Mesendoderm (in vitro differentiated cells): ENCODE measurements around the gene ZC3H7B.

Source experiments
- DNase-seq: peaks from one replicate; pipeline ENCODE4 v3.0.0; 2013
- H2AK5ac ChIP-seq: 2 replicates; pipeline ENCODE4 v1.6.1; 2013; ENCODE audit warnings: low read length, inconsistent platforms
- H2BK120ac ChIP-seq: 2 replicates; pipeline ENCODE4 v1.6.1; 2013; ENCODE audit warnings: low read depth, mild to moderate bottlenecking, low read length, moderate library complexity, mixed read lengths
- H2BK15ac ChIP-seq: replicated peaks from 2 replicates; pipeline ENCODE4 v1.6.1; 2013; ENCODE audit warnings: low read depth, mild to moderate bottlenecking, moderate library complexity
- H2BK5ac ChIP-seq: 2 replicates; pipeline ENCODE4 v1.6.1; 2013; ENCODE audit warnings: low read length, inconsistent platforms
- H3K18ac ChIP-seq: 2 replicates; pipeline ENCODE4 v1.6.1; 2013; ENCODE audit warnings: mild to moderate bottlenecking, low read length, mixed read lengths
- H3K23ac ChIP-seq: one replicate; pipeline ENCODE4 v1.6.1; 2013; ENCODE audit warnings: low read length
- H3K27ac ChIP-seq: 2 replicates; pipeline ENCODE4 v1.5.1; 2013; ENCODE audit warnings: low read depth, mild to moderate bottlenecking, inconsistent platforms, low read length, moderate library complexity
- H3K27me3 ChIP-seq: 2 replicates; pipeline ENCODE4 v1.6.1; 2013; ENCODE audit warnings: low read length, control low read depth, mild to moderate bottlenecking, inconsistent platforms; ENCODE audit not compliant: insufficient read depth, poor library complexity
- H3K36me3 ChIP-seq: 2 replicates; pipeline ENCODE4 v1.6.1; 2013; ENCODE audit warnings: low read length, inconsistent platforms; ENCODE audit not compliant: control insufficient read depth, insufficient read depth
- H3K4ac ChIP-seq: one replicate; pipeline ENCODE4 v1.6.1; 2013; ENCODE audit warnings: low read depth, mild to moderate bottlenecking, low read length, moderate library complexity
- H3K4me1 ChIP-seq: 2 replicates; pipeline ENCODE4 v1.6.1; 2013; ENCODE audit warnings: low read depth, low read length, inconsistent platforms; ENCODE audit not compliant: control insufficient read depth
- H3K4me2 ChIP-seq: 2 replicates; pipeline ENCODE4 v1.6.1; 2013; ENCODE audit warnings: low read length
- H3K4me3 ChIP-seq: 2 replicates; pipeline ENCODE4 v1.5.1; 2013; ENCODE audit warnings: mild to moderate bottlenecking, low read length
- H3K56ac ChIP-seq: one replicate; pipeline ENCODE4 v1.6.1; 2013; ENCODE audit warnings: low read length
- H3K79me1 ChIP-seq: 2 replicates; pipeline ENCODE4 v1.6.1; 2013; ENCODE audit warnings: low read length, inconsistent platforms
- H3K79me2 ChIP-seq: 2 replicates; pipeline ENCODE4 v1.6.1; 2013; ENCODE audit warnings: mild to moderate bottlenecking, low read length; ENCODE audit not compliant: control insufficient read depth, insufficient read depth
- H3K9ac ChIP-seq: 2 replicates; pipeline ENCODE4 v1.6.1; 2013; ENCODE audit warnings: low read length, inconsistent platforms
- H4K5ac ChIP-seq: one replicate; pipeline ENCODE4 v1.6.1; 2013; ENCODE audit warnings: low read length
- H4K8ac ChIP-seq: one replicate; pipeline ENCODE4 v1.6.1; 2013; ENCODE audit warnings: low read depth, mild to moderate bottlenecking, control low read depth, low read length, moderate library complexity
- WGBS: extraction: QIAGEN DNeasy Blood & Tissue Kit; methylation state at CpG from one replicate; pipeline ENCODE4 v1.1.7; 2013; ENCODE audit warnings: low lambda C conversion rate, missing lambda C conversion rate; ENCODE audit not compliant: insufficient coverage; ENCODE audit errors: extremely low coverage; 5-methylcytosine and 5-hydroxymethylcytosine counted together

The ZC3H7B gene

DNA sequence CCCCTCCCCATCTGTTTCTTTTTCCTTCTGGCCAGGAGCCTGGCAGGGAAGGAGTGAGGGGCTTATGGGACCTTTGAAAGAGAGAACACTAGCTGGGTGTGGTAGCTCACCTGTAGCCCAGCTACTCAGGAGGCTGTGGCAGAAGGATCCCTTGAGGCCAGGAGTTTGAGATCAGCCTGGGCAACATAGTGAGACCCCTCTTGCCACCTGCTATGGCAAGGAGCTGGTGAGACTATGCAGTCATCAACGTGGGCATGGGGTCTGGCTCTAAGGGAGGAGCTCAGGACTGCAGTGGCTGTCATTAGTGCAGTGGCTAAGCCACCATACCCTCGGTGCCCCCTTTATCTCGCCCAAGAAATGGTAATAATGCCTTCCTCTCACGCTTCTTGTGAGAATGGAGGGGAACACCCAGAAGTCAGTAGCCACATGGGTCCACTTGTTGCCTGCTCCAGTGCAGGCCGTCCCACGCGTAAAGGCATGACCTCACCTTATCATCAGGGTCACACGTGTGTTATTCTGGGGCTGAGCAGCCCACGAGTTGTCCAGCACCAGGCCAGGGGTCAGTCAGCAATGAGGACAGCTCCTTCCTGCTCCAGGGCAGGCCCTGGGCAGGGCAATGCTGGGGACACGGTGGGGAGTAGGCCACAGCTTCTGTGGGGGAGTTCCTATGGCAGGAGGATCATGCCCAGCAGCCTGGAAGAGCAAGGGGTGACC is 52.7 kb downstream of the ZC3H7B start:
- H3K27ac ChIP-seq: no peak overlapping the region

GRCh38 chr22:41354979-41355378 is 53.7 kb downstream of the ZC3H7B start:
- Histone ChIP-seq H3K79me1 (no peaks in the 10 kb centered on the region), H3K4me2 (no peak overlapping the region), H2BK15ac (no peak overlapping the region), H3K36me3 (peaks cover 6% of the 10 kb centered on the region), H2BK120ac (no peak overlapping the region), H3K23ac (no peak overlapping the region), H3K4me1 (no peaks in the 10 kb centered on the region), H2BK5ac (no peak overlapping the region), H4K5ac (no peak overlapping the region), H3K18ac (no peak overlapping the region), H3K9ac (no peak overlapping the region), H2AK5ac (no peak overlapping the region), H3K27me3 (no peaks in the 10 kb centered on the region), H3K4ac (no peak overlapping the region), H3K79me2 (no peaks in the 10 kb centered on the region), H3K27ac (no peak overlapping the region), H3K56ac (no peak overlapping the region), H4K8ac (no peak overlapping the region), H3K4me3 (no peak overlapping the region)
- DNase-seq: no peak
- no CpG with 5 or more reads among the region's 10 CpGs for WGBS

More for the DNA sequence above, 52.7 kb downstream of the ZC3H7B start:
- Histone ChIP-seq H2BK120ac (no peak overlapping the region), H3K9ac (no peak overlapping the region), H3K79me2 (no peaks in the 10 kb centered on the region), H3K18ac (no peak overlapping the region), H3K4ac (no peak overlapping the region), H2BK15ac (no peak overlapping the region), H3K4me2 (no peak overlapping the region), H3K27me3 (no peaks in the 10 kb centered on the region), H3K4me3 (no peak overlapping the region), H3K56ac (no peak overlapping the region), H2AK5ac (no peak overlapping the region), H2BK5ac (no peak overlapping the region), H4K5ac (no peak overlapping the region), H3K79me1 (no peaks in the 10 kb centered on the region), H4K8ac (no peak overlapping the region), H3K36me3 (peaks cover 6% of the 10 kb centered on the region), H3K23ac (no peak overlapping the region), H3K4me1 (no peaks in the 10 kb centered on the region)
- no CpG with 5 or more reads among the region's 10 CpGs for WGBS
- DNase-seq: no peak

GRCh38 chr22:41355895-41356294 is 54.6 kb downstream of the ZC3H7B start:
- H2BK15ac ChIP-seq: no peak overlapping the region
- H3K4ac ChIP-seq: no peak overlapping the region
- no peak overlapping the region for H3K4me2 ChIP-seq
- H3K4me3 ChIP-seq: no peak overlapping the region
- no CpG with 5 or more reads among the region's 17 CpGs for WGBS
- H3K36me3 ChIP-seq: peaks cover 6% of the 10 kb centered on the region
- no peaks in the 10 kb centered on the region for H3K79me1 ChIP-seq
- H3K56ac ChIP-seq: no peak overlapping the region
- H3K79me2 ChIP-seq: no peaks in the 10 kb centered on the region
- H2AK5ac ChIP-seq: no peak overlapping the region
- no peak for DNase-seq
- no peak overlapping the region for H4K5ac ChIP-seq
- H3K9ac ChIP-seq: no peak overlapping the region
- H2BK5ac ChIP-seq: no peak overlapping the region
- no peak overlapping the region for H2BK120ac ChIP-seq
- H3K18ac ChIP-seq: no peak overlapping the region
- H3K27ac ChIP-seq: no peak overlapping the region
- no peaks in the 10 kb centered on the region for H3K27me3 ChIP-seq
- H4K8ac ChIP-seq: no peak overlapping the region
- no peak overlapping the region for H3K23ac ChIP-seq
- H3K4me1 ChIP-seq: no peaks in the 10 kb centered on the region

DNA sequence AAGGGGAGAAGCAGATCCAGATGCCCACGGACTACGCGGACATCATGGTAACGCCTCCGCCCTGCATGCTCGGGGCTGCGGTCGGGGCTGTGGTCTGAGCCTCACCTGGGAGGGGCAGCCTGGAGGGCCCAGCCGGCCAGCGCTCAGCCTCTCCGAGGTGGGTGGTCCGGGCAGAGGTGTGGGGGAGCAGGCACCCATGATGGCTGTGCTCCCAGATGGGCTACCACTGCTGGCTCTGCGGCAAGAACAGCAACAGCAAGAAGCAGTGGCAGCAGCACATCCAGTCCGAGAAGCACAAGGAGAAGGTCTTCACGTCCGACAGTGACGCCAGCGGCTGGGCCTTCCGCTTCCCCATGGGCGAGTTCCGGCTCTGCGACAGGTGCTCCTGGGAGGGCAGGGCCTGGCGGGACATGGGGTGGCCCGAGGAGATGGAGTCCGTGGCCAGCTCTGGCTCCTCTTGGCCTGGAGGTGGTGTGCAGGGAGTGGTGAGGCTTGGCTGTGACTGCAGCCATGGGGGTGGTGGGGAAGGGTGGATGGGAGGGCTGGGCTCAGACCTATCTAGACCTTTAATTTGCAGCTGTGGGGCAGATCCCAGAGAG is 55.2 kb downstream of the ZC3H7B start:
- H3K27me3 ChIP-seq: no peaks in the 10 kb centered on the region
- H2AK5ac ChIP-seq: no peak overlapping the region
- H2BK15ac ChIP-seq: no peak overlapping the region
- peaks cover 6% of the 10 kb centered on the region for H3K36me3 ChIP-seq
- no peak overlapping the region for H3K4ac ChIP-seq
- no peak overlapping the region for H3K56ac ChIP-seq
- no peak overlapping the region for H3K23ac ChIP-seq
- no peak overlapping the region for H3K18ac ChIP-seq
- H4K5ac ChIP-seq: no peak overlapping the region
- H4K8ac ChIP-seq: no peak overlapping the region
- no peaks in the 10 kb centered on the region for H3K79me1 ChIP-seq
- no peak for DNase-seq
- H3K4me1 ChIP-seq: no peaks in the 10 kb centered on the region
- no peaks in the 10 kb centered on the region for H3K79me2 ChIP-seq
- no peak overlapping the region for H3K9ac ChIP-seq
- no peak overlapping the region for H3K4me3 ChIP-seq
- no peak overlapping the region for H3K4me2 ChIP-seq
- H2BK120ac ChIP-seq: no peak overlapping the region
- no peak overlapping the region for H2BK5ac ChIP-seq
- H3K27ac ChIP-seq: no peak overlapping the region
- WGBS: no CpG with 5 or more reads among the region's 25 CpGs

GRCh38 chr22:41357191-41357590 is 55.9 kb downstream of the ZC3H7B start:
- H3K23ac ChIP-seq: no peak overlapping the region
- H3K4me1 ChIP-seq: no peaks in the 10 kb centered on the region
- no peak overlapping the region for H2BK120ac ChIP-seq
- DNase-seq: no peak
- H3K4me2 ChIP-seq: no peak overlapping the region
- H3K27ac ChIP-seq: no peak overlapping the region
- H3K36me3 ChIP-seq: peaks cover 6% of the 10 kb centered on the region
- H3K9ac ChIP-seq: no peak overlapping the region
- H2BK15ac ChIP-seq: no peak overlapping the region
- no peak overlapping the region for H2BK5ac ChIP-seq
- no peak overlapping the region for H4K8ac ChIP-seq
- H3K79me1 ChIP-seq: no peaks in the 10 kb centered on the region
- no peak overlapping the region for H2AK5ac ChIP-seq
- H4K5ac ChIP-seq: no peak overlapping the region
- H3K56ac ChIP-seq: no peak overlapping the region
- no CpG with 5 or more reads among the region's 16 CpGs for WGBS
- no peak overlapping the region for H3K4me3 ChIP-seq
- no peak overlapping the region for H3K18ac ChIP-seq
- no peaks in the 10 kb centered on the region for H3K79me2 ChIP-seq
- no peak overlapping the region for H3K4ac ChIP-seq
- no peaks in the 10 kb centered on the region for H3K27me3 ChIP-seq

- Histone ChIP-seq H2BK5ac (no peak overlapping the region), H3K56ac (no peak overlapping the region)
Observed at GRCh38 chr22:41358927-41359326, 57.6 kb downstream of the ZC3H7B start.

More at GRCh38 chr22:41358927-41359326, 57.6 kb downstream of the ZC3H7B start:
- Histone ChIP-seq H3K9ac (no peak overlapping the region), H3K4me2 (no peak overlapping the region), H3K18ac (no peak overlapping the region), H3K4ac (no peak overlapping the region), H2BK120ac (no peak overlapping the region), H2AK5ac (no peak overlapping the region), H3K27ac (no peak overlapping the region), H3K79me2 (no peaks in the 10 kb centered on the region), H4K5ac (no peak overlapping the region), H3K27me3 (no peaks in the 10 kb centered on the region), H2BK15ac (no peak overlapping the region), H3K79me1 (no peaks in the 10 kb centered on the region), H3K4me3 (no peak overlapping the region), H3K36me3 (peaks cover 4% of the 10 kb centered on the region), H3K23ac (no peak overlapping the region), H3K4me1 (no peaks in the 10 kb centered on the region), H4K8ac (no peak overlapping the region)
- DNase-seq: no peak
- no CpG with 5 or more reads among the region's 17 CpGs for WGBS
